Caco-2 (cell line): Measurements from ENCODE around the gene GDAP2. TPM values are rescaled to one million over a fixed set of nuclear protein-coding genes. Genes with fewer than 3 reads are reported as not detected.
A peak's percentile ranks its signal among the peaks of the same experiment; 100 is the strongest.

Experiments used
- Bru-seq: library from RNA; stranded (reverse); fragments of 400-500 nt; gene quantifications from one replicate; lab custom pipeline; 2021; lab: Mats Ljungman, UMichigan
- BruChase-seq, 2 experiments: library from RNA; stranded (reverse); fragments of 400-500 nt; gene quantifications; one replicate each; lab custom pipeline; 2021; lab: Mats Ljungman, UMichigan
- BruUV-seq: library from RNA; stranded (reverse); fragments of 400-500 nt; replicated peaks from 2 replicates; lab custom pipeline; 2021; lab: Mats Ljungman, UMichigan
- CTCF ChIA-PET: fragments of 300-600 bp; sonication (Branson Sonifier 250); formaldehyde crosslinking; loops from one replicate; lab custom pipeline; 2022; ENCODE audit warnings: antibody characterized with exemption; lab: Charles Lee
- POLR2A ChIA-PET: fragments of 300-600 bp; sonication (Branson Sonifier 250); formaldehyde crosslinking; loops from one replicate; lab custom pipeline; 2022; ENCODE audit warnings: antibody characterized with exemption; lab: Charles Lee
- DNase-seq, 2 experiments: peaks; one replicate each; pipeline versions ENCODE4 v3.0.0 to v3.0.0-alpha.2; 2020 to 2022
- H3K27me3 ChIP-seq: replicated peaks from 2 replicates; pipeline ENCODE4 v1.6.0; 2011; ENCODE audit warnings: low read length; ENCODE audit not compliant: control insufficient read depth, insufficient read depth
- H3K36me3 ChIP-seq: 2 replicates; pipeline ENCODE4 v1.5.1; 2011; ENCODE audit warnings: low read length; ENCODE audit not compliant: control insufficient read depth, insufficient read depth
- H3K4me1 ChIP-seq: fragments of 250-450 bp; sonication (Bioruptor Pico); 2 replicates; pipeline ENCODE4 v1.5.1; 2020; ENCODE audit warnings: mild to moderate bottlenecking
- H3K4me3 ChIP-seq: 2 replicates; pipeline ENCODE4 v1.5.1; 2011; ENCODE audit warnings: low read depth, mild to moderate bottlenecking, control low read depth, low read length
- H3K9me3 ChIP-seq: fragments of 250-450 bp; sonication (Bioruptor Pico); 2 replicates; pipeline ENCODE4 v1.5.1; 2020; ENCODE audit warnings: mild to moderate bottlenecking, moderate library complexity
- H3K27ac Mint-ChIP-seq: one replicate; pipeline ENCODE4 v1.8.0; 2022; ENCODE audit warnings: mixed read lengths; ENCODE audit not compliant: unreplicated experiment
- H3K27me3 Mint-ChIP-seq: one replicate; pipeline ENCODE4 v1.8.0; 2022; ENCODE audit warnings: mixed read lengths; ENCODE audit not compliant: insufficient read depth, unreplicated experiment
- H3K36me3 Mint-ChIP-seq: one replicate; pipeline ENCODE4 v1.8.0; 2022; ENCODE audit warnings: mild to moderate bottlenecking, mixed read lengths; ENCODE audit not compliant: insufficient read depth, unreplicated experiment
- H3K4me1 Mint-ChIP-seq: one replicate; pipeline ENCODE4 v1.8.0; 2022; ENCODE audit warnings: low read depth, mixed read lengths; ENCODE audit not compliant: unreplicated experiment
- H3K4me3 Mint-ChIP-seq: one replicate; pipeline ENCODE4 v1.8.0; 2022; ENCODE audit warnings: mild to moderate bottlenecking, moderate library complexity, mixed read lengths; ENCODE audit not compliant: unreplicated experiment
- H3K9me3 Mint-ChIP-seq: one replicate; pipeline ENCODE4 v1.8.0; 2022; ENCODE audit warnings: mixed read lengths; ENCODE audit not compliant: unreplicated experiment
- intact Hi-C: fragments of 100-400 bp; cut with micrococcal nuclease; formaldehyde crosslinking; loops from one replicate; pipeline ENCODE4 v1.10.0; 2022; ENCODE audit not compliant: unreplicated experiment
- long read RNA-seq: library from polyadenylated mRNA; stranded (forward); transcript quantifications from one replicate; pipeline ENCODE4 v2.0.0, GENCODE V29; 2022
- total RNA-seq: library from RNA; stranded (reverse); gene quantifications from 2 replicates; pipeline ENCODE4 v1.2.3, GENCODE V29; 2022
- TF ChIP-seq, protein P1 (sequence below), 2 experiments: fragments of 200-600 bp in 1 of 2; IDR thresholded peaks; 1 replicate in 1 of 2; 2 replicates in 1 of 2; pipeline versions ENCODE4 v1.5.1 to v1.8.0; 2011 to 2022; ENCODE audit warnings: antibody characterized with exemption in 1 of 2, control low read depth in 1 of 2, inconsistent platforms in 1 of 2, low read depth in 1 of 2, low read length in 1 of 2, mild to moderate bottlenecking in 1 of 2, moderate library complexity in 1 of 2; ENCODE audit not compliant: insufficient read depth in 1 of 2, severe bottlenecking in 1 of 2, unreplicated experiment in 1 of 2

Gene GDAP2, protein sequence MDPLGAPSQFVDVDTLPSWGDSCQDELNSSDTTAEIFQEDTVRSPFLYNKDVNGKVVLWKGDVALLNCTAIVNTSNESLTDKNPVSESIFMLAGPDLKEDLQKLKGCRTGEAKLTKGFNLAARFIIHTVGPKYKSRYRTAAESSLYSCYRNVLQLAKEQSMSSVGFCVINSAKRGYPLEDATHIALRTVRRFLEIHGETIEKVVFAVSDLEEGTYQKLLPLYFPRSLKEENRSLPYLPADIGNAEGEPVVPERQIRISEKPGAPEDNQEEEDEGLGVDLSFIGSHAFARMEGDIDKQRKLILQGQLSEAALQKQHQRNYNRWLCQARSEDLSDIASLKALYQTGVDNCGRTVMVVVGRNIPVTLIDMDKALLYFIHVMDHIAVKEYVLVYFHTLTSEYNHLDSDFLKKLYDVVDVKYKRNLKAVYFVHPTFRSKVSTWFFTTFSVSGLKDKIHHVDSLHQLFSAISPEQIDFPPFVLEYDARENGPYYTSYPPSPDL
- total RNA-seq (16.4 and 19.5 TPM in 2 replicates), Bru-seq, nascent RNA (percentile 73 among the genes with signal in this experiment), BruChase-seq, experiment 1, labeled RNA remaining after a 2-hour chase (percentile 75 among the genes with signal in this experiment), BruChase-seq, experiment 2, labeled RNA remaining after a 6-hour chase (percentile 77 among the genes with signal in this experiment)
- long read RNA-seq, full-length matches to known transcripts: 8 of 16 reads
- long read RNA-seq, partial matches to known transcripts: 4 of 16 reads
- long read RNA-seq, other reads (novel, unspliced or antisense): 4 of 16 reads

DNA sequence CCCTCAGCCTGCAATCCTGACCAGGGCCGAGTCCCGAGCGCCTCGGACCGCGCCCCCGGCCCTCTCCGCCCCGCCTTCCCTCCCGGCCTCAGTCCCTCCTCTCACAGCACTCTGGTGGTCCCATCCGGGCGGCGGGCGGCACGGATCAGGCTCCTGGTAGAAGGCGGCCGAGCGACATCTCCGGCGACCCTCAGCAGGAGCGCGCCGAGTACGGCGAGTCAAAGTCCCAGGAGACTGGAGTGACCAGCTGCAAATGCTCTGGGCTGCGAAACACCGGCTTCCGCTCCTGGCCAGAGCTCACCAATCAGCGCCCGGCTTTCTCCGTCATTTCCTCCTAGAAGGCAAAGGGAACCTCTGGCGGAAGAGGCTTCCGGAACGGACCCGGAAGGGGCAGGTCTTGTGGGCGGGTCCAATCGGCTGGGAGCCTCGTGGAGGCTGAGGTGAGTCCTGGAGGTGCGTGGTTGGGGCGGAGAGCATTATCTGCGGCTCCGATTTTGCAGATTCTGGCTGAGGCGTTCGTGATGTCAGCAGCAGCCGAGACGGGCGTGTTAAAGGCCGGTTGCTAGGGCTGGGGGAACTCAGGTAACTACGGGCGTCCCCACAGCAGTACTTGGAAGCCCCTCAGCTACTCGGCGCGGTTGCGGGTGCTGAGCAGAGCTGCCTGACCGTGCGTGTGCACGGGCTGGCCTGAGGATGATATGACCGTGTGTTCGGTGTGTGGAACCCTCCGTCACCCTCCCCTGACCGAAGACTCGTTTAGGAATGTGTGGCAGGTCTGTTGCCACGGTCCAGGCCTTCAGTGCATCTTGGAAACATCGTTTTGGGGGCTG lies at the start of gene GDAP2, which contains the start of gene WDR3:
Gene GDAP2, minus strand, starts transcription at position 279 of the 830 bp plus-strand sequence. CDS start 9,264 bp downstream, outside the sequence.
Gene WDR3, plus strand, starts transcription at position 397 of the 830 bp plus-strand sequence. CDS start 3,581 bp downstream, outside the sequence.
- H3K4me3 ChIP-seq: peak within 1 kb of the TSS; percentile 70
- Mint-ChIP-seq H3K4me3 (peak within 1 kb of the TSS; percentile 97), H3K9me3 (no peaks in the 10 kb centered on the region), H3K27ac (peak within 1 kb of the TSS; percentile 98), H3K27me3 (no peaks in the 10 kb centered on the region), H3K36me3 (peaks cover 6% of the 10 kb centered on the region), H3K4me1 (peaks cover 10% of the 10 kb centered on the region)
- no peaks in the 10 kb centered on the region for H3K36me3 ChIP-seq
- peak; percentile 92 to 95 for DNase-seq
- CTCF ChIA-PET: interaction anchor here (0.6 to 1.0 kb wide), 2 partner anchors 33 to 34 kb away, joined by 3 read pairs; no protein-coding TSS in a partner anchor
- 0 out of 2 replicates have a peak, but pooled peaks cover 4% of the 10 kb centered on the region for H3K4me1 ChIP-seq
- POLR2A ChIA-PET: no interaction called here
- no TSS peak for BruUV-seq
- no peaks in the 10 kb centered on the region for H3K9me3 ChIP-seq
- TF ChIP-seq, protein P1, sequence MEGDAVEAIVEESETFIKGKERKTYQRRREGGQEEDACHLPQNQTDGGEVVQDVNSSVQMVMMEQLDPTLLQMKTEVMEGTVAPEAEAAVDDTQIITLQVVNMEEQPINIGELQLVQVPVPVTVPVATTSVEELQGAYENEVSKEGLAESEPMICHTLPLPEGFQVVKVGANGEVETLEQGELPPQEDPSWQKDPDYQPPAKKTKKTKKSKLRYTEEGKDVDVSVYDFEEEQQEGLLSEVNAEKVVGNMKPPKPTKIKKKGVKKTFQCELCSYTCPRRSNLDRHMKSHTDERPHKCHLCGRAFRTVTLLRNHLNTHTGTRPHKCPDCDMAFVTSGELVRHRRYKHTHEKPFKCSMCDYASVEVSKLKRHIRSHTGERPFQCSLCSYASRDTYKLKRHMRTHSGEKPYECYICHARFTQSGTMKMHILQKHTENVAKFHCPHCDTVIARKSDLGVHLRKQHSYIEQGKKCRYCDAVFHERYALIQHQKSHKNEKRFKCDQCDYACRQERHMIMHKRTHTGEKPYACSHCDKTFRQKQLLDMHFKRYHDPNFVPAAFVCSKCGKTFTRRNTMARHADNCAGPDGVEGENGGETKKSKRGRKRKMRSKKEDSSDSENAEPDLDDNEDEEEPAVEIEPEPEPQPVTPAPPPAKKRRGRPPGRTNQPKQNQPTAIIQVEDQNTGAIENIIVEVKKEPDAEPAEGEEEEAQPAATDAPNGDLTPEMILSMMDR (IDR thresholded peaks at IDR 0.05; ENCODE audit: insufficient read depth in 1 of 2, low read depth in 1 of 2, low read length in 1 of 2, severe bottlenecking in 1 of 2, unreplicated experiment in 1 of 2): no peak
- intact Hi-C loops: no loop called here
- H3K27me3 ChIP-seq: no peaks in the 10 kb centered on the region

DNA sequence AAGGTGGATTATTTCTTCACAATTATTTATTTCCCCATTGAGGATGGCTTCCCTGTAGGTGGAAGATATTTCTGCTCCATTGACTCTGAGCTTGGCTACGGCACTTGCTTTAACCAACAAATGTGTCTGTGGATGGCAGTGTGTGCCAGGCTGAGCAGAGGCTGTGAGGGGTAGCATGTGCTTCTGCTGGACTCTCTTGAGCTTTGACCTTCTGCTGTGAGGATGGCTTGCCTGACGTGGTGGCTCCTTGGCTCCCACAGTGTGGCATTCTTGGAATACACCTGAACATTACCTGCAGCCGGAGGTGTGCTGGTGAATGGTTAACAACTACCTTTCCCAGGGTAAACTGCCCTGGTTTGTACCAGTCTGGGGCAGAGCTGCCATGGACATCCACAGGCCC lies 47.0 kb upstream of the GDAP2 start:
- intact Hi-C loops: no loop called here
- Histone ChIP-seq H3K9me3 (no peaks in the 10 kb centered on the region), H3K4me3 (no peak overlapping the region), H3K4me1 (no peaks in the 10 kb centered on the region), H3K36me3 (no peaks in the 10 kb centered on the region), H3K27me3 (no peaks in the 10 kb centered on the region)
- Mint-ChIP-seq H3K27me3 (no peaks in the 10 kb centered on the region), H3K36me3 (no peaks in the 10 kb centered on the region), H3K27ac (no peak overlapping the region), H3K4me3 (no peak overlapping the region), H3K9me3 (no peaks in the 10 kb centered on the region), H3K4me1 (no peaks in the 10 kb centered on the region)
- TF ChIP-seq, protein P1 (IDR thresholded peaks at IDR 0.05; ENCODE audit: insufficient read depth in 1 of 2, low read depth in 1 of 2, low read length in 1 of 2, severe bottlenecking in 1 of 2, unreplicated experiment in 1 of 2): no peak
- DNase-seq: no peak
- POLR2A ChIA-PET: no interaction called here
- CTCF ChIA-PET: no interaction called here
- no TSS peak for BruUV-seq
